Suprapubic skin (tissue), 4 donors: ENCODE measurements around the gene MYMX.

ENCODE experiments used
- EP300 ChIP-seq: sonication (generic); formaldehyde crosslinking; IDR thresholded peaks from one replicate; pipeline ENCODE4 v1.6.1; 2017; ENCODE audit warnings: antibody characterized with exemption
- POLR2A ChIP-seq, 2 donors: fragments of 450-650 bp; IDR thresholded peaks; one replicate each; pipeline ENCODE4 v1.6.1; 2017; ENCODE audit warnings: antibody characterized with exemption in 2 of 2, mild to moderate bottlenecking in 2 of 2, moderate library complexity in 2 of 2
- POLR2AphosphoS5 ChIP-seq, 3 donors: sonication (generic); formaldehyde crosslinking; IDR thresholded peaks; one replicate each; pipeline ENCODE4 v1.6.1; 2017; ENCODE audit warnings: antibody characterized with exemption in 3 of 3
- TF ChIP-seq, protein P1 (sequence below), 2 donors: fragments of 200-600 bp in 1 of 2; fragments of 450-650 bp in 1 of 2; sonication (generic) in 1 of 2; IDR thresholded peaks; one replicate each; pipeline ENCODE4 v1.5.1; 2016 to 2019; ENCODE audit warnings: antibody characterized with exemption in 2 of 2, mild to moderate bottlenecking in 1 of 2, moderate library complexity in 1 of 2

DNA sequence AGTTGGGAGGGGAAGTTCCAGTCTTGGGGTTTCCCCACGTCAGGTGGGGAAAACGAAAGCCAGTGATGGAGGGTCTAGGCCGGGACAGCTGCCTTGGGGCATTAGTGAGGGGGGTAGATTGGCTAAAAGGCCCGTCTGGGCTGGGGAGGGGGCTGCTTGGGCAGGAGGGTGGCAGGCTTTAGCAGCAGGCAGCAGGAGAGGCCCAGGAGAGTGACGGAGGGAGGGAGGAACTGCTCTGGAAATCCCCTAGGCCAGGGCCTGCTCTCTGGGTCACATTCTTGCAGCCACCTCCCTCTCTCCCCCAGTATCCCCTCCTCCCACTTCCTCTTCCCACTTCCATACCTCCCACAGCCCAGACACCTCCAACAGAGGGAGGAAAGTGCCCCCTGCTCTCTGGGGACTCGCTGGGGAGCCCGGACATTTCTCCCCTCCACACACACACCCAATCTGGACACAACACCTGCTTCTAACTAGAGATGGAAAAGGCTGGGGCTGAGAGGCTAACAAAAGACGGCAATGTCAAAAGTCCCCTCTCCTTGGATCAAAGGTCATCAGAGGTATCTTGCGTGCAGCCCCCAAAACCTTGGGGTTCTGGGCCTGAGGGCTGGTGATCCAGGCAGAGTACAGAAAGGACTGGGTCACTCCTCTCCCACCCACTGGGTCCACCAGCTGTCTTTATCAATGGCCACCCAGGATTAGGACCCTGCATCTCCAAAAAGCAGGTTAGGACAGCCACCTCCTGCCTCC is 46.8 kb downstream of the MYMX start:
- no peak for TF ChIP-seq POLR2A (IDR thresholded peaks at IDR 0.05)
- TF ChIP-seq, protein P1, sequence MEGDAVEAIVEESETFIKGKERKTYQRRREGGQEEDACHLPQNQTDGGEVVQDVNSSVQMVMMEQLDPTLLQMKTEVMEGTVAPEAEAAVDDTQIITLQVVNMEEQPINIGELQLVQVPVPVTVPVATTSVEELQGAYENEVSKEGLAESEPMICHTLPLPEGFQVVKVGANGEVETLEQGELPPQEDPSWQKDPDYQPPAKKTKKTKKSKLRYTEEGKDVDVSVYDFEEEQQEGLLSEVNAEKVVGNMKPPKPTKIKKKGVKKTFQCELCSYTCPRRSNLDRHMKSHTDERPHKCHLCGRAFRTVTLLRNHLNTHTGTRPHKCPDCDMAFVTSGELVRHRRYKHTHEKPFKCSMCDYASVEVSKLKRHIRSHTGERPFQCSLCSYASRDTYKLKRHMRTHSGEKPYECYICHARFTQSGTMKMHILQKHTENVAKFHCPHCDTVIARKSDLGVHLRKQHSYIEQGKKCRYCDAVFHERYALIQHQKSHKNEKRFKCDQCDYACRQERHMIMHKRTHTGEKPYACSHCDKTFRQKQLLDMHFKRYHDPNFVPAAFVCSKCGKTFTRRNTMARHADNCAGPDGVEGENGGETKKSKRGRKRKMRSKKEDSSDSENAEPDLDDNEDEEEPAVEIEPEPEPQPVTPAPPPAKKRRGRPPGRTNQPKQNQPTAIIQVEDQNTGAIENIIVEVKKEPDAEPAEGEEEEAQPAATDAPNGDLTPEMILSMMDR (IDR thresholded peaks at IDR 0.05) = no peak
- TF ChIP-seq POLR2AphosphoS5 (IDR thresholded peaks at IDR 0.05) = no peak
- no peak for TF ChIP-seq EP300
